IMR-90 (cell line): Measurements from ENCODE around the gene TMED4. TPM values are rescaled to one million over a fixed set of nuclear protein-coding genes. Genes with fewer than 3 reads are reported as not detected.

Experiments used
- ATAC-seq: fragments of 200-7000 bp; cut with Tn5 transposase; 2 replicates; pipeline ENCODE4 v1.9.1; 2020; ENCODE audit warnings: low read depth, mild to moderate bottlenecking, moderate library complexity
- BruUV-seq: library from RNA; stranded (reverse); fragments of 400-500 nt; replicated peaks from 2 replicates; lab custom pipeline; 2021; lab: Mats Ljungman, UMichigan
- CTCF ChIA-PET: fragments of 300-600 bp; formaldehyde crosslinking; extraction: SDS; loops from one replicate; lab custom pipeline; 2021; ENCODE audit warnings: antibody characterized with exemption; lab: Yijun Ruan, JAX
- POLR2A ChIA-PET: fragments of 300-600 bp; sonication (Branson Sonifier 250); formaldehyde crosslinking; loops from one replicate; lab custom pipeline; 2022; ENCODE audit warnings: antibody characterized with exemption; ENCODE audit not compliant: unreplicated experiment; lab: Charles Lee
- DNase-seq: peaks from one replicate; pipeline ENCODE4 v3.0.0; 2013
- H2AFZ ChIP-seq: replicated peaks from 2 replicates; pipeline ENCODE3; 2013; ENCODE audit warnings: low read length, mild to moderate bottlenecking; ENCODE audit not compliant: poor library complexity
- H2AK5ac ChIP-seq: 2 replicates; pipeline ENCODE4 v1.6.1; 2013; ENCODE audit warnings: low read depth, low read length, inconsistent platforms
- H2AK9ac ChIP-seq: replicated peaks from 2 replicates; pipeline ENCODE3; 2013; ENCODE audit warnings: mild to moderate bottlenecking, low read depth, low read length, moderate library complexity; ENCODE audit not compliant: poor library complexity
- H2BK120ac ChIP-seq: 2 replicates; pipeline ENCODE4 v1.6.1; 2013; ENCODE audit warnings: low read depth, low read length, inconsistent platforms
- H2BK15ac ChIP-seq: 3 replicates; pipeline ENCODE4 v1.6.1; 2013; ENCODE audit warnings: low read depth, low read length, inconsistent platforms
- H2BK20ac ChIP-seq: 2 replicates; pipeline ENCODE4 v1.6.1; 2013; ENCODE audit warnings: low read depth, mild to moderate bottlenecking, inconsistent platforms, low read length, moderate library complexity
- H2BK5ac ChIP-seq: 2 replicates; pipeline ENCODE4 v1.6.1; 2013; ENCODE audit warnings: mild to moderate bottlenecking, low read depth, low read length, inconsistent platforms; ENCODE audit not compliant: poor library complexity, severe bottlenecking
- H3K14ac ChIP-seq: replicated peaks from 2 replicates; pipeline ENCODE4 v1.6.1; 2013; ENCODE audit warnings: low read depth, low read length, inconsistent platforms
- H3K18ac ChIP-seq: 2 replicates; pipeline ENCODE4 v1.6.1; 2013; ENCODE audit warnings: low read depth, low read length, control low read depth
- H3K23ac ChIP-seq: 2 replicates; pipeline ENCODE4 v1.6.1; 2013; ENCODE audit warnings: low read depth, low read length, inconsistent platforms
- H3K27ac ChIP-seq: 2 replicates; pipeline ENCODE4 v1.5.1; 2013; ENCODE audit warnings: mild to moderate bottlenecking, control low read depth, low read length; ENCODE audit not compliant: insufficient read depth
- H3K27me3 ChIP-seq: 2 replicates; pipeline ENCODE4 v1.6.1; 2013; ENCODE audit warnings: low read length; ENCODE audit not compliant: control insufficient read depth, insufficient read depth
- H3K36me3 ChIP-seq: 2 replicates; pipeline ENCODE4 v1.6.1; 2013; ENCODE audit warnings: low read length, mixed read lengths; ENCODE audit not compliant: control insufficient read depth, insufficient read depth
- H3K4ac ChIP-seq: 2 replicates; pipeline ENCODE4 v1.6.1; 2013; ENCODE audit warnings: low read depth, low read length, inconsistent platforms
- H3K4me1 ChIP-seq: 2 replicates; pipeline ENCODE4 v1.6.1; 2013; ENCODE audit warnings: low read length, mixed read lengths; ENCODE audit not compliant: control insufficient read depth, insufficient read depth
- H3K4me2 ChIP-seq: 2 replicates; pipeline ENCODE4 v1.6.1; 2013; ENCODE audit warnings: low read depth, mild to moderate bottlenecking, control low read depth, low read length, moderate library complexity
- H3K4me3 ChIP-seq: 2 replicates; pipeline ENCODE4 v1.5.1; 2013; ENCODE audit warnings: low read depth, mild to moderate bottlenecking, control low read depth, low read length, moderate library complexity; ENCODE audit not compliant: insufficient read depth
- H3K56ac ChIP-seq: 2 replicates; pipeline ENCODE4 v1.6.1; 2013; ENCODE audit warnings: low read length, inconsistent platforms; ENCODE audit not compliant: insufficient read depth; ENCODE audit errors: extremely low read depth
- H3K79me1 ChIP-seq, 2 experiments: 2 replicates each; pipeline ENCODE4 v1.6.1; 2013; ENCODE audit warnings: low read length in 2 of 2, inconsistent platforms in 1 of 2, low read depth in 1 of 2
- H3K9ac ChIP-seq: 2 replicates; pipeline ENCODE4 v1.6.1; 2013; ENCODE audit warnings: low read depth, low read length, control low read depth
- H3K9me1 ChIP-seq: 2 replicates; pipeline ENCODE4 v1.6.1; 2013; ENCODE audit warnings: low read length, inconsistent platforms; ENCODE audit not compliant: insufficient read depth
- H3K9me3 ChIP-seq: 2 replicates; pipeline ENCODE4 v1.6.1; 2013; ENCODE audit warnings: low read length; ENCODE audit not compliant: control insufficient read depth, insufficient read depth
- H4K20me1 ChIP-seq: 2 replicates; pipeline ENCODE4 v1.6.1; 2013; ENCODE audit warnings: low read length, inconsistent platforms; ENCODE audit not compliant: insufficient read depth
- H4K5ac ChIP-seq: 2 replicates; pipeline ENCODE4 v1.6.1; 2013; ENCODE audit warnings: mild to moderate bottlenecking, low read depth, low read length, control low read depth
- H4K8ac ChIP-seq, 2 experiments: 2 replicates each; pipeline ENCODE4 v1.6.1; 2013; ENCODE audit warnings: low read depth in 2 of 2, low read length in 2 of 2, control low read depth in 1 of 2, inconsistent platforms in 1 of 2
- H4K91ac ChIP-seq: 2 replicates; pipeline ENCODE4 v1.6.1; 2013; ENCODE audit warnings: low read depth, low read length, inconsistent platforms; ENCODE audit not compliant: insufficient read depth
- BHLHE40 ChIP-seq: fragments of 150-350 bp; IDR thresholded peaks from 2 replicates; pipeline ENCODE4 v1.6.1; 2016; ENCODE audit warnings: mild to moderate bottlenecking, low read depth, low read length
- CEBPB ChIP-seq: IDR thresholded peaks from 2 replicates; pipeline ENCODE4 v1.6.1; 2012; ENCODE audit warnings: low read depth, low read length, improper control_type of control experiment
- CHD1 ChIP-seq: IDR thresholded peaks from 2 replicates; pipeline ENCODE4 v1.6.1; 2012; ENCODE audit warnings: low read depth, low read length, improper control_type of control experiment
- CTCF ChIP-seq: conservative IDR thresholded peaks from 2 replicates; pipeline ENCODE4 v1.5.1; 2012; ENCODE audit warnings: mild to moderate bottlenecking, low read depth, low read length, improper control_type of control experiment
- FOS ChIP-seq: fragments of 150-350 bp; IDR thresholded peaks from 2 replicates; pipeline ENCODE4 v1.6.1; 2016; ENCODE audit warnings: low read depth, low read length
- MAFK ChIP-seq: IDR thresholded peaks from 2 replicates; pipeline ENCODE4 v1.6.1; 2012; ENCODE audit warnings: low read depth, low read length, improper control_type of control experiment
- MAZ ChIP-seq: IDR thresholded peaks from 2 replicates; pipeline ENCODE4 v1.6.1; 2012; ENCODE audit warnings: low read depth, mild to moderate bottlenecking, low read length, improper control_type of control experiment, moderate library complexity, borderline replicate concordance
- NFE2L2 ChIP-seq: fragments of 150-350 bp; IDR thresholded peaks from 2 replicates; pipeline ENCODE4 v1.6.1; 2016; ENCODE audit warnings: low read depth, mild to moderate bottlenecking, low read length
- POLR2A ChIP-seq: IDR thresholded peaks from 2 replicates; pipeline ENCODE4 v1.6.1; 2012; ENCODE audit warnings: mild to moderate bottlenecking, low read depth, low read length
- RAD21 ChIP-seq: IDR thresholded peaks from 2 replicates; pipeline ENCODE4 v1.6.1; 2012; ENCODE audit warnings: low read length, improper control_type of control experiment
- RCOR1 ChIP-seq: IDR thresholded peaks from 2 replicates; pipeline ENCODE4 v1.6.1; 2012; ENCODE audit warnings: mild to moderate bottlenecking, low read length, improper control_type of control experiment; ENCODE audit not compliant: insufficient replicate concordance
- RFX5 ChIP-seq: IDR thresholded peaks from 2 replicates; pipeline ENCODE4 v1.8.0; 2012; ENCODE audit warnings: low read depth, mild to moderate bottlenecking, low read length, moderate library complexity
- SMC3 ChIP-seq: fragments of 150-350 bp; IDR thresholded peaks from 2 replicates; pipeline ENCODE4 v1.6.1; 2016; ENCODE audit warnings: low read depth, mild to moderate bottlenecking, antibody characterized with exemption, low read length, moderate library complexity
- WGBS, 2 experiments: methylation state at CpG; one replicate each; pipeline versions ENCODE4 v1.1.5 to v1.1.7; 2013; ENCODE audit warnings: missing lambda C conversion rate in 2 of 2; ENCODE audit not compliant: insufficient read length in 1 of 2; ENCODE audit errors: extremely low coverage in 2 of 2; 5-methylcytosine and 5-hydroxymethylcytosine counted together
- dilution Hi-C: fragments of 300-500 bp; cut with HindIII; formaldehyde crosslinking; loops from one replicate; pipeline ENCODE4 v1.14.3; 2018; ENCODE audit warnings: low sequenced_read_pairs; ENCODE audit not compliant: unreplicated experiment
- in situ Hi-C: fragments of 300-500 bp; cut with MboI; formaldehyde crosslinking; loops from 3 replicates; pipeline ENCODE4 v1.14.3; 2019; ENCODE audit warnings: low sequenced_read_pairs, inconsistent platforms, mixed read lengths
- intact Hi-C: fragments of 100-400 bp; cut with micrococcal nuclease; formaldehyde crosslinking; loops from 2 replicates; pipeline ENCODE4 v1.10.0; 2022
- polyA plus RNA-seq, 3 experiments: library from polyadenylated mRNA; depleted of rRNA; stranded (reverse); fragments of >200 nt; gene quantifications; 2 replicates each; pipeline ENCODE4 v1.2.3, GENCODE V29; 2012; ENCODE audit warnings: low replicate concordance in 1 of 3
- total RNA-seq: library from RNA; depleted of rRNA; stranded (reverse); fragments of >200 nt; gene quantifications from 2 replicates; pipeline ENCODE4 v1.2.3, GENCODE V29; 2012
- TF ChIP-seq, protein P1 (sequence below): fragments of 150-350 bp; IDR thresholded peaks from 2 replicates; pipeline ENCODE4 v1.6.1; 2017; ENCODE audit warnings: mild to moderate bottlenecking, antibody characterized with exemption, low read length, low read depth
- TF ChIP-seq, protein P2 (sequence below): fragments of 150-350 bp; IDR thresholded peaks from 2 replicates; pipeline ENCODE4 v1.6.1; 2016; ENCODE audit warnings: low read depth, mild to moderate bottlenecking, low read length, moderate library complexity, borderline replicate concordance

The TMED4 gene
- total and polyA plus RNA-seq, 2 of the 4 experiments (the other 2 are of a cell fraction): 58.6 to 92.7 TPM

DNA sequence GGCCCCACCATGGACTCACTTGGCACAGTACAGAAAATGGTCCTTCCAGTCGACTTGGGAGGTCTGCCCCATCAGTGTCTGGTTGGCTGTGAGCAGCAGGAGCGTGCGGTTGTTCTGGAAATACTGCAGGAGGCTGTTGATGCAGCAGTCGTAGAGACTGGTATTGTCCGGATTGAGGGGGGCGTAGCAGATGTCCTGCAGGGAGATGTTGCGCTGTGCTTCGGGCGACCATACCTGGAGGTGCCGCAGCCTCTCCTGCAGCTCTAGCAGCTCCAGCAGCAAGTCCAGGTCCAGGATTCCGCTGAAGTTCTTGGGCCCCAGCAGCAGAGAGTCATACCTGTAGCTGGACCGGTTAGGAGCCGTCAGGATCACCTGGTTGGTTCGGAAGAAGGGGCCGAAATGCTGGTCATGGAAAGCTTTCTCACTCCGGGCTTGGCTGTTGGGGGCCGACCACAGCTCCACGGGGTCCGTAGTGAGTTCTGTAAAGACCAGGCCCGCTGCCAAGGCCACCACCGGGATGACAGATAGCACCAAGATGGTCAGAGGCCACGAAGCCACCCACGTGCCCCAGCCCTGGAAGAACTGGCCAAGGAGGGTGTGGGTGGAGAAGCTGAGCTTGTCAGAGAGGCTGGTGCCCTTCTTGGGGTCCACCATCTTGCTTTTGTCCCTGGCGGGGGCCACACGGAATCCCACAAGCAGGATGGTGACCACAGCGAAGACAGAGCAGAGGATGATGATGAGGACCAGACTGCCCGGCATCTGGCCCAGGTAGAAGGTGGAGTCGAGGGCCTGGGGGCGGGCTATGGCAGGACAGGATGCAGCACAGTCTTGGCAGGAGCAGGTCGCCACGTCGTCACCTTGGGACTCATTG is 43.0 kb downstream of the TMED4 start:
- no peak overlapping the region for H2AK9ac ChIP-seq
- H3K27me3 ChIP-seq: no peaks in the 10 kb centered on the region
- H3K56ac ChIP-seq: no peak overlapping the region
- H4K20me1 ChIP-seq: no peaks in the 10 kb centered on the region
- ChIA-PET CTCF (interaction anchor here (0.7 kb wide), 1 partner anchor 9 kb away, joined by 3 read pairs; no protein-coding TSS in a partner anchor), POLR2A (no interaction called here)
- no peaks in the 10 kb centered on the region for H3K36me3 ChIP-seq
- intact Hi-C loops: no loop called here
- no peak overlapping the region for H2AK5ac ChIP-seq
- no peak overlapping the region for H3K9ac ChIP-seq
- H4K8ac ChIP-seq: no peak overlapping the region
- H2BK20ac ChIP-seq: no peak overlapping the region
- no peak overlapping the region for H4K5ac ChIP-seq
- no peak overlapping the region for H2BK120ac ChIP-seq
- ATAC-seq (no peak), DNase-seq (no peak)
- H3K9me3 ChIP-seq: no peaks in the 10 kb centered on the region
- in situ Hi-C loops: no loop called here
- H3K18ac ChIP-seq: no peak overlapping the region
- no peak overlapping the region for H3K23ac ChIP-seq
- H3K4me1 ChIP-seq: peaks cover 15% of the 10 kb centered on the region
- H3K9me1 ChIP-seq: peaks cover 17% of the 10 kb centered on the region
- dilution Hi-C loops: no loop called here
- H3K14ac ChIP-seq: no peak overlapping the region
- H3K27ac ChIP-seq: no peak overlapping the region
- no peak overlapping the region for H3K4me2 ChIP-seq
- no peaks in the 10 kb centered on the region for H3K79me1 ChIP-seq
- WGBS, 2 experiments: 88% methylated on average over 14 of the region's 32 CpGs; no CpG with 5 or more reads in 1 of the 2 experiments
- H2BK5ac ChIP-seq: no peak overlapping the region
- no peak overlapping the region for H2BK15ac ChIP-seq
- H2AFZ ChIP-seq: peak overlapping the region; percentile 44
- H3K4ac ChIP-seq: no peak overlapping the region
- no peak overlapping the region for H4K91ac ChIP-seq
- no TSS peak for BruUV-seq
- no peak overlapping the region for H3K4me3 ChIP-seq
- TF ChIP-seq BHLHE40 (no peak), CHD1 (no peak), CTCF (no peak), RAD21 (no peak), POLR2A (no peak), RFX5 (no peak), SMC3 (no peak), MAZ (no peak), CEBPB (no peak), NFE2L2 (no peak), RCOR1 (no peak), FOS (no peak), MAFK (no peak)
- TF ChIP-seq, protein P1, sequence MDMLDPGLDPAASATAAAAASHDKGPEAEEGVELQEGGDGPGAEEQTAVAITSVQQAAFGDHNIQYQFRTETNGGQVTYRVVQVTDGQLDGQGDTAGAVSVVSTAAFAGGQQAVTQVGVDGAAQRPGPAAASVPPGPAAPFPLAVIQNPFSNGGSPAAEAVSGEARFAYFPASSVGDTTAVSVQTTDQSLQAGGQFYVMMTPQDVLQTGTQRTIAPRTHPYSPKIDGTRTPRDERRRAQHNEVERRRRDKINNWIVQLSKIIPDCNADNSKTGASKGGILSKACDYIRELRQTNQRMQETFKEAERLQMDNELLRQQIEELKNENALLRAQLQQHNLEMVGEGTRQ: no peak
- TF ChIP-seq, protein P2, sequence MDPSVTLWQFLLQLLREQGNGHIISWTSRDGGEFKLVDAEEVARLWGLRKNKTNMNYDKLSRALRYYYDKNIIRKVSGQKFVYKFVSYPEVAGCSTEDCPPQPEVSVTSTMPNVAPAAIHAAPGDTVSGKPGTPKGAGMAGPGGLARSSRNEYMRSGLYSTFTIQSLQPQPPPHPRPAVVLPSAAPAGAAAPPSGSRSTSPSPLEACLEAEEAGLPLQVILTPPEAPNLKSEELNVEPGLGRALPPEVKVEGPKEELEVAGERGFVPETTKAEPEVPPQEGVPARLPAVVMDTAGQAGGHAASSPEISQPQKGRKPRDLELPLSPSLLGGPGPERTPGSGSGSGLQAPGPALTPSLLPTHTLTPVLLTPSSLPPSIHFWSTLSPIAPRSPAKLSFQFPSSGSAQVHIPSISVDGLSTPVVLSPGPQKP: no peak
